Endometrial microvascular endothelial cells (primary cell): ENCODE data around the gene DISC1. TPM values are rescaled to one million over a fixed set of nuclear protein-coding genes. Genes with fewer than 3 reads are reported as not detected.
"Not testable (repeated sequence)": the region's sequence is repeated elsewhere in the genome, so short reads cannot be mapped to it uniquely, and the experiment has no call there.

ENCODE experiments used
- in situ Hi-C: cut with HindIII; loops from 2 replicates; pipeline ENCODE4 v1.10.0; 2017; ENCODE audit warnings: low sequenced_read_pairs, low pct_unique_long_range_greater_than_20kb; ENCODE audit errors: inconsistent ontology term
- total RNA-seq: library from RNA; depleted of rRNA; stranded (reverse); fragments of >200 nt; gene quantifications from one replicate; pipeline ENCODE4 v1.2.3, GENCODE V29; 2015; ENCODE audit errors: inconsistent ontology term

DISC1 gene
- total RNA-seq, 1 donor from 2014 or later = 6.4 TPM

GRCh38 chr1:231604276-231604621 lies 22.3 kb upstream of the DISC1 start:
- in situ Hi-C loops = no loop called here

DNA sequence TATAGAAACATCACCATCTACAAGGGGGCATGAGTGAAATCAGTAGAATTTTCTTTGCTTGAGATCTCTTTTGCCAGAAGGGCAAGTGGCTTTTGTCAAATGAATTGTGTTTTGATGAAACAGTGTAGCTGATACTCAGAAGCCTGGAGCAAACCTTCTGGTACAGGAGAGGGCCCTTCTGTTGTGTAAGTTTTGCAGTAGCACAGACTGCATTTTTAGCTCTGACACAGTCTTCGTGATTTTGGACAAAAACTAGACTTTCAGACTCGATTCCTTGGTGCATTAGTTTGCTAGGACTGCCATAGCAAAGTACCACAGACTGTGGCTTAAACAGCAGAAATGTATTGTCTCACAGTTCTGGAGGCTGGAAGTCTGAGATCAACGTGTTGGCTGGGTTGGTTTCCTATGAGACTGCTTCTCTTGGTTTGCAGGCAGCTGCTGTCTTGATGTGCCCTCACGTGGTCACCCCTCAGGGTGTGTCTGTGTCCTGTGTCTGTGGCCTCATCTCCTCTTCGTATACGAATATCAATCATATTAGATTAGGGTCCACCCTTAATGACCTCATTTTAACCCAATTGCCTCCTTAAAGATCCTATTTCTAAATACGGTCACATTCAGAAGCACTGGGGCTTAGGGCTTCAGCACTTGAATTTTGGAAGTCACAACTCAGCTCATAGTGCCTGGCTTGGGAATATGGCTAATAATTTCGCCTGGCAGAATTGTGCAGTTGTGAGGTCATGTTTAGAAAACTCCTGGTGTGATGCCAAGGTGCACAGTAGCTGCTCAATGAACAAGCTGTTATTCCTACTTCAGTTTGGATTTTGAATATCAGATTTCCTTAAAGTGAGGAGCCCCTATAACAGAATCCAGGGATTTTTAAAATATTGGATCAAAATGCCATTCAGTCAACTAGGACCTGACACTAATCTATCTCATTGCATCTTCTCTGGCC lies 21.2 kb upstream of the DISC1 start:
- in situ Hi-C loops = no loop called here

DNA sequence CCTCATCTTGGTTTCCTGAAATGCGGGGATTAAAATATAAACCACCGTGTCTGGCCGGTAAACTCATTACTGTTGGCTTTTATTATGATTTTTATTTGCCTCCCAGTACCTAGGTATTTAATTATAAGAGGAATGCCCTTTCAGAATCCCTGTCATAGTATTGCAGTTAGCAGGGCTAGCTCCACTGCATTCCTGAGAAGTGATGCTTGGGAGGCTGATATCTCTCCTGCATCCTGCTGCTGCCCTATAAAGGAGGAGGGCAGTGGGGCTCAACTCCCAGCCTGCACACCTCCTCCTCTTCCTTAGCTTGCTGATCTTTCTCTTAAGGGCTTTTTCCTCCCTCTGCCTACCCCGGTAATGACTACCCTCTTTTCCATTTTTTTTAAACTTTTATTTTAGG lies 19.9 kb upstream of the DISC1 start:
- in situ Hi-C loops = no loop called here

GRCh38 chr1:231610388-231610787 lies 16.2 kb upstream of the DISC1 start:
- in situ Hi-C loops = no loop called here

GRCh38 chr1:231611111-231611510 lies 15.5 kb upstream of the DISC1 start:
- in situ Hi-C loops = no loop called here

DNA sequence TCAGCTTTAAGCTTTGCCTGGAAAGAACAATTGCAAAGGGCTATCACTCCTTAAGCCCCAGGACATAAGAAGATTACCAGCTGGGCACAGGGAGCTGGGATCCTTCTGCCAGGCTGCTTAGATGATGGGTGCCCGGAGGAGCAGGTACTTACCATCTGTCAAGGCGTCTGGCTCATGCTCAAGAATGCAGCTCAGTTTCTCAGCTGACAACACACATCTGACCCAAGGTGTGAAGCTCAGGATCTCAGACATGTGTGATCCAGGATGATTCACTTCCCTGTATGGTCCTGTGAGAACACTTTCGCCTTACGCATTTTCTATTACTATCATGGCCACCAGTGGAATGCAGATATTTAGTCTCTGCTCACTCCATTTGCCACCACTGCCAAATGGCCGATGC lies 14.7 kb upstream of the DISC1 start:
- in situ Hi-C loops = no loop called here

DNA sequence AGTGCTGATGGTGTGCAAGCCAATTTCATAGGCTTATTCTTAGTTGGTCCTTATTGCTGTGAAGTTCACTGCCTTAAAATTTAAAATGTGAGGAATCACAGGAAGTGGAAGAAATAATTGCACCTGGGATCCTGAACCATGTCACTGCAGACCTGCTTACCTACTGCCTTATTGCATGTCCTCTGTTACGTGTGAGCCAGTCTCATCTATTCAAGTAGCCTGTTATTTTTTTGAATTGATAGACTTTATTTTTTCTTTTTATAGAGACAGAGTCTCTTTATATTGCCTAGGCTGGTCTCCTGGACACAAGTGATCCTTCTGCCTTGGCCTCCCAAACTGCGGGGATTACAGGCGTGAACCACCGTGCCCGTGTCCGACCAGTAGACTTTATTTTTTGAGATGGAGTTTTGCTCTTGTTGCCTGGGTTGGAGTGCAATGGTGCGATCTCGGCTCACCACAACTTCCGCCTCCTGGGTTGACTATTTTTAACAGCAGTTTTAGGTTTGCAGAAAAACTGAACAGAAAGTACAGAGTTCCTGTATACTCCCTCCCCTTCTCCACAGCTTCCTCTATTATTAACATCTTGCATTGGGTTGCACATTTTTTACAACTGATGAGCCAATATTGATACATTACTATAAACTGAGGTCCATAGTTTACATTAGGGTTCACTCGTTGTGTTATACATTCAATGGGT lies 14.0 kb upstream of the DISC1 start:
- in situ Hi-C loops = no loop called here

- in situ Hi-C loops = no loop called here
Observed at GRCh38 chr1:231613419-231614349, 12.9 kb upstream of the DISC1 start.

DNA sequence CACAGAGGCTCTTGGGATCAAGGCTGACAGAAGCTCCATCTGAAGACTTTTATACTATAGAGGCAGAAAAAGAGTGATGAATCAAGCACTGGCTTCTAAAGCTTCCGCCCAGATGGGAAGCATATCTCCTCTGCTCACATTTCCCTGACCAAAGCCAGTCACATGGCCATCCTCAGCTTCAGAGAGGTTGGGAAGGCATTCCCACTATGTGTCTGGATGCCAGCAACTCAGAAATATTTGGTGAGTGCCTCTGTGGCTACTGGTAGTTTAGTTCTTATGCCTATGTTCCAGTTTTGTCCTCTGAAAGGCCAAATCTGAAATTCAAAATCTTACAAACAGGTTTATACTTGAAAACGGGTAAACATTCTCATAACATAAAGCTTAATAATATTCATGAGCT lies 9.9 kb upstream of the DISC1 start:
- in situ Hi-C loops = no loop called here

- in situ Hi-C loops = no loop called here
Observed at GRCh38 chr1:231618609-231619256, 7.9 kb upstream of the DISC1 start.

DNA sequence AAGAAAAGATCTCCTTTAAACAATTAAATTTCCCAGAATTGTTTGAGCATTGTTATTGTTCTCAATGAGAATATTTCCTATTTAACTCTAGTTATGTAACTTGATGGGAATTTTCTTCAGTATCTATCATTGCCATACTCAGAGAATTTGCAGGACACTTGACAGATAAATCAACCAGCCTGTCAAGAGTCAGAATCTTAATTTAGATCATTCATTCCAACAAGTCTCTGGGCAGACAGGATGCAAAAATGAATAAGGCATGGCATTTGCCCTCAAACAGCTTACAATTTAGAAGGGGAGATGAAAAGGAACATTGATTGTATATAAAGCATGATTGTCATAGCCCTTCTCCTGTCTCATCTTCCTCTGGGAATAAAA lies 7.3 kb upstream of the DISC1 start:
- in situ Hi-C loops = no loop called here

DNA sequence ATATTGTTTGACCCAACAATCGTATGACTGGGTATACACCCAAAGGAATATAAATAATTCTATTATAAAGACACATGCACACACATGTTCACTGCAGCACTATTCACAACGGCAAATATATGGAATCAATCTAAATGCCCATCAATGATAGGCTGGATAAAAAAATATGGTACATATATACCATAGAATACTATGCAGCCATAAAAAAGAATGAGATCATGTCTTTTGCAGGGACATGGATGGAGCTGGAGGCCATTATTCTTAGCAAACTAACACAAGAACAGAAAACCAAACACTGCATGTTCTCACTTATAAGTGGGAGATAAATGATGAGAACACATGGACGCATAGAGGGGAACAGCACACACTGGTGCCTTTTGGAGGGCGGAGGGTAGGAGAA lies 1.5 kb upstream of the DISC1 start:
- in situ Hi-C loops = not testable (repeated sequence)

- in situ Hi-C loops = no loop called here
Observed at GRCh38 chr1:231625975-231626534, 535 bp upstream of the DISC1 start.

DNA sequence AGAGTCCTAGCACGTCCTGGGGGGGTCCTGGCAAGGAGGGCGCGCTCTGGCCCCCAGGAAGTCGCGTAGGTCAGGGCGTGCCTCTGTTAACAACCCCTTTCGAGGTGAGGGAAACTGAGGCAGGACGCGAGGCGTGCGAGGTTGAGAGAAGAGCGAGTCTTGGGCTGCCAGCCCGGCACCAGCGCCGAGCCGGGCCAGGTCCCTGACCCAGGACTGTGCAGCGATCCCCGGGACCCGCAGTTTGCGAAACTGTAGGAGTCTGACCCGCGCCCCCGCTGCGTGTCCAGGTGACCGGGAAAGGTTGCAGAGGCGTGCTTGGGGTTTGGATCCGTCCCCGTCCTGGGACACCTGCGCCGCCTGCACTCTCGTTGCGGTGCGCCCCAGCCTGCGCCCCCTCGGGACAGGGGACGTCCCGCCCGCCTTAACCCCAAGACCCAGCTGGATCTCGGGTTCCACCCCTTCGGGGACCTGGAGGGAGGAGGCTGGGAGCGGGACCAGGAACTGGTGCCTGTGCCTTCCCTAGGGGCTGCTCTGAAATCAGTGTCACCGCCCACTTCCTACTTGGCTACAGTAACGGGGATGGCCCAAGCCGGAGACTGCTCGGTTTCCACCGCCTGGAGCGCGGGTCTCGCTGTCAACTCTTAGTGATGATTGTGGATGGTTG lies 493 bp downstream of the DISC1 start:
- in situ Hi-C loops = no loop called here

DNA sequence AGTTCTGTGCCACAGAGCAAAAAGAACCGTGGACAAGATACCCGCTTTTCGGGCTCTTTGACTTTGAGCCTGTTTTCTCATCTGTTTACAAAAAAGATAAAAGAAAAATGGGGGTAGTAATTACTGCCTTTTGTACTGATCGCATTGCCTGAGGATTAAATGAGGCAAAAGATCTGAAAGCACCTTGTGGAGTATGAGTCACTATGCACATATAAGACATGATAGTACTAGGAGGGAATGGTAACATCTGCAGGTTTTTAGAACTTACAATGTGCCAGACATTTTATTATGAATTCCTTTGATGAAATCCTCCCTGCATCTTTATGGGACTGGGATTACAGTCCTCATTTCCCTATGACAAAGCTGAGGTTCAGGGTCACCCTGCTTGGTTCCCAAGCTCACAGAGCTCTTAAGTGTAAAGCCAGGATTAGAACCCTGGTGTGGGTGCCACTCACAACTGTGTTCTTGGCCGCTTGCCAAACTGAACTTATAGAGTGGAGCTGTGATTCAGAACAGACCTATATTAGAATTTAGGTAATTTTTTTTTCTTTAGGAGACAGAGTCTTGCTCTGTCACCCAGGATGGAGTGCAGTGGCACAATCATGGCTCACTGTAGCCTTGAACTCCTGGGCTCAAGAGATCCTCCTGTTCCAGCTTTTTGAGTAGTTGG lies 1.8 kb downstream of the DISC1 start:
- in situ Hi-C loops = no loop called here

DNA sequence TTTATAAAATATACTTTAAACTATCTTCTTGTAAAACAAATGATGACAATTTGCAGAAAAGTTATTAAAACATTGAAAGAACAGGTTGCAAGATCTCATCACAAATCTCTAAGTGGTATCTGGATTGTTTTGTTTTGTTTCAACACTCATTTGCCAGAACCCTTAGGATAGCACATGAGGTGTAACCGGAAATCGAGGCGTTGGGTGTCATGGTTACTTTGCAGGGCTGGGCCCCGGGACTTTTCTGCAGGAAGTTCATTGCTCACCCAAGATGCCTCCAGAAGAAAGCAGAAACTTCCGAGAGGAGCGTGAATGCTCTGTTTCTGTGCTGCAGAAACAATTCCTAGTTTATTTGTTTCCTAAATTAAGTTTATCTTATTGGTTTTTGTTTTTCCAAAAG lies 2.5 kb downstream of the DISC1 start:
- in situ Hi-C loops = no loop called here

GRCh38 chr1:231630558-231631205 lies 4.1 kb downstream of the DISC1 start:
- in situ Hi-C loops = no loop called here
